ENCODE measurements around the gene KCNJ3.

DNA sequence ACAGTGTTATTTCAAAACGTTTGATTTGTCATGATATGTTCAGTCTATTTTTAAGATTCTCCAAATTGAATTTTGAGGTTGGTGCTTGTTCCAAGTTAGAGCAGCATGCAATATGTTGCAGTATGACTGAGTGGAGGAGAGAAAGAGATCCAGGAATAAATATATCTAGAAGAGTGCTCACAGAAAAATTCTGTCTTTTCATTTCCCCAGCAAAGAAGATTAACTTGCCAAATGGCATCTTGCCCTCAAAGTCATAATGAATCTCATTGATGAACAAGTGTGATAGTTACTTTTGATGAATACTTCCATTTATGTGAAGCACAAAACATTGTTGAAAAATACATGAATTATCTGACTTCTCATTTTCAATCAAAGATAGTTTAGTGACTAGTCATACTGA is 95.9 kb downstream of the KCNJ3 start:
- TF ChIP-seq, protein P1, sequence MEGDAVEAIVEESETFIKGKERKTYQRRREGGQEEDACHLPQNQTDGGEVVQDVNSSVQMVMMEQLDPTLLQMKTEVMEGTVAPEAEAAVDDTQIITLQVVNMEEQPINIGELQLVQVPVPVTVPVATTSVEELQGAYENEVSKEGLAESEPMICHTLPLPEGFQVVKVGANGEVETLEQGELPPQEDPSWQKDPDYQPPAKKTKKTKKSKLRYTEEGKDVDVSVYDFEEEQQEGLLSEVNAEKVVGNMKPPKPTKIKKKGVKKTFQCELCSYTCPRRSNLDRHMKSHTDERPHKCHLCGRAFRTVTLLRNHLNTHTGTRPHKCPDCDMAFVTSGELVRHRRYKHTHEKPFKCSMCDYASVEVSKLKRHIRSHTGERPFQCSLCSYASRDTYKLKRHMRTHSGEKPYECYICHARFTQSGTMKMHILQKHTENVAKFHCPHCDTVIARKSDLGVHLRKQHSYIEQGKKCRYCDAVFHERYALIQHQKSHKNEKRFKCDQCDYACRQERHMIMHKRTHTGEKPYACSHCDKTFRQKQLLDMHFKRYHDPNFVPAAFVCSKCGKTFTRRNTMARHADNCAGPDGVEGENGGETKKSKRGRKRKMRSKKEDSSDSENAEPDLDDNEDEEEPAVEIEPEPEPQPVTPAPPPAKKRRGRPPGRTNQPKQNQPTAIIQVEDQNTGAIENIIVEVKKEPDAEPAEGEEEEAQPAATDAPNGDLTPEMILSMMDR (IDR thresholded peaks at IDR 0.05; ENCODE audit: low read length): no peak
- no peak for TF ChIP-seq EZH2 (optimal IDR thresholded peaks at IDR 0.05; ENCODE audit: low read depth, low read length)
